Endothelial cell of umbilical vein (primary cell): Measurements from ENCODE around the gene ASXL2. TPM values are rescaled to one million over a fixed set of nuclear protein-coding genes. Genes with fewer than 3 reads are reported as not detected.

ENCODE experiments used
- BruUV-seq: library from RNA; stranded (reverse); fragments of 400-500 nt; replicated peaks from 2 replicates; lab custom pipeline; 2021; lab: Mats Ljungman, UMichigan
- CTCF ChIA-PET: fragments of 300-600, 350-600 bp; sonication (Branson Sonifier 250); formaldehyde crosslinking; loops from one replicate; lab custom pipeline; 2021; ENCODE audit warnings: antibody characterized with exemption, inconsistent platforms; lab: Charles Lee
- POLR2A ChIA-PET: fragments of 300-600, 350-600 bp; sonication (Branson Sonifier 250); formaldehyde crosslinking; loops from one replicate; lab custom pipeline; 2021; ENCODE audit warnings: antibody characterized with exemption, inconsistent platforms; lab: Charles Lee
- DNase-seq: peaks from one replicate; pipeline ENCODE4 v3.0.0-alpha.2; 2011; ENCODE audit warnings: low read depth, low spot score
- FAIRE-seq: peaks from 2 replicates; lab custom pipeline; 2011; peaks lifted over from hg19 to GRCh38; lab: Jason Lieb, UNC
- H2AFZ ChIP-seq: 2 replicates; pipeline ENCODE4 v1.6.0; 2012; ENCODE audit warnings: low read depth, low read length, control low read depth, inconsistent platforms
- H3K27ac ChIP-seq: 2 replicates; pipeline ENCODE4 v1.5.1; 2011; ENCODE audit warnings: low read depth, mild to moderate bottlenecking, control low read depth, low read length, moderate library complexity; ENCODE audit not compliant: insufficient read depth
- H3K27me3 ChIP-seq, 2 experiments: 2 replicates each; pipeline versions ENCODE4 v1.6.0 to v1.6.1; 2011; ENCODE audit warnings: low read length in 2 of 2, mixed read lengths in 1 of 2; ENCODE audit not compliant: control insufficient read depth in 2 of 2, insufficient read depth in 2 of 2
- H3K36me3 ChIP-seq, 2 experiments: 2 replicates in 1 of 2; 3 replicates in 1 of 2; pipeline ENCODE4 v1.5.1; 2011; ENCODE audit warnings: low read length in 2 of 2, mild to moderate bottlenecking in 1 of 2, moderate library complexity in 1 of 2; ENCODE audit not compliant: control insufficient read depth in 2 of 2, insufficient read depth in 2 of 2; ENCODE audit errors: extremely low read depth in 1 of 2
- H3K4me1 ChIP-seq: 3 replicates; pipeline ENCODE4 v1.5.1; 2011; ENCODE audit warnings: mild to moderate bottlenecking, low read length; ENCODE audit not compliant: control insufficient read depth, insufficient read depth; ENCODE audit errors: extremely low read depth
- H3K4me2 ChIP-seq: 2 replicates; pipeline ENCODE4 v1.6.1; 2011; ENCODE audit warnings: low read length, control low read depth, mixed read lengths; ENCODE audit not compliant: insufficient read depth
- H3K4me3 ChIP-seq, 3 experiments: fragments of 200-600 bp in 1 of 3; sonication (generic), shearing (Covaris generic) in 1 of 3; replicated peaks in 1 of 3; 2 replicates each; pipeline ENCODE4 v1.5.1; 2011 to 2016; ENCODE audit warnings: control low read depth in 3 of 3, low read length in 3 of 3, mild to moderate bottlenecking in 2 of 3, inconsistent platforms in 1 of 3, low read depth in 1 of 3, moderate library complexity in 1 of 3; ENCODE audit not compliant: insufficient read depth in 1 of 3
- H3K79me2 ChIP-seq: 2 replicates; pipeline ENCODE4 v1.6.0; 2012; ENCODE audit warnings: low read length, inconsistent platforms; ENCODE audit not compliant: control insufficient read depth, insufficient read depth
- H3K9ac ChIP-seq: replicated peaks from 2 replicates; pipeline ENCODE3; 2011; ENCODE audit warnings: low read length, control low read depth; ENCODE audit not compliant: insufficient read depth; ENCODE audit errors: extremely low read depth
- H3K9me1 ChIP-seq: replicated peaks from 3 replicates; pipeline ENCODE4 v1.6.0; 2011; ENCODE audit warnings: mild to moderate bottlenecking, low read length; ENCODE audit not compliant: control insufficient read depth, insufficient read depth; ENCODE audit errors: extremely low read depth
- H3K9me3 ChIP-seq: replicated peaks from 2 replicates; pipeline ENCODE4 v1.5.1; 2012; ENCODE audit warnings: low read length, inconsistent platforms; ENCODE audit not compliant: control insufficient read depth, insufficient read depth
- H4K20me1 ChIP-seq: replicated peaks from 2 replicates; pipeline ENCODE3; 2011; ENCODE audit warnings: mild to moderate bottlenecking, low read length; ENCODE audit not compliant: control insufficient read depth, insufficient read depth; ENCODE audit errors: extremely low read depth
- CTCF ChIP-seq, 2 donors: IDR thresholded peaks; 1 replicate in 1 of 2; 2 replicates in 1 of 2; pipeline ENCODE4 v1.5.1; 2011; ENCODE audit warnings: low read length in 2 of 2, mild to moderate bottlenecking in 2 of 2, moderate library complexity in 2 of 2, control low read depth in 1 of 2, inconsistent platforms in 1 of 2, low read depth in 1 of 2; ENCODE audit not compliant: insufficient read depth in 1 of 2; ENCODE audit errors: extremely low read depth in 1 of 2
- EZH2 ChIP-seq: IDR thresholded peaks from 2 replicates; pipeline ENCODE4 v1.6.1; 2012; ENCODE audit warnings: borderline replicate concordance, low read depth, mild to moderate bottlenecking, moderate library complexity, low read length, inconsistent platforms; ENCODE audit not compliant: severe bottlenecking
- FOS ChIP-seq: IDR thresholded peaks from 2 replicates; pipeline ENCODE4 v1.6.1; 2011; ENCODE audit warnings: mild to moderate bottlenecking, low read length, moderate library complexity, borderline replicate concordance; ENCODE audit not compliant: insufficient read depth
- GATA2 ChIP-seq: IDR thresholded peaks from 2 replicates; pipeline ENCODE4 v1.7.0; 2011; ENCODE audit warnings: low read depth, mild to moderate bottlenecking, moderate library complexity, mixed read lengths, low read length; ENCODE audit not compliant: insufficient read length, insufficient read depth
- JUN ChIP-seq: IDR thresholded peaks from 2 replicates; pipeline ENCODE4 v1.6.1; 2011; ENCODE audit warnings: borderline replicate concordance, low read depth; ENCODE audit not compliant: insufficient read length, insufficient read depth
- MYC ChIP-seq: IDR thresholded peaks from one replicate; pipeline ENCODE4 v1.6.1; 2011; ENCODE audit warnings: mild to moderate bottlenecking, low read depth, low read length
- POLR2A ChIP-seq: IDR thresholded peaks from 2 replicates; pipeline ENCODE4 v1.6.1; 2012; ENCODE audit warnings: low read depth, mild to moderate bottlenecking, control low read depth, low read length
- POLR2AphosphoS5 ChIP-seq: IDR thresholded peaks from 2 replicates; pipeline ENCODE4 v1.6.1; 2012; ENCODE audit warnings: low read depth, mild to moderate bottlenecking, control low read depth, low read length, moderate library complexity; ENCODE audit not compliant: insufficient read depth
- dilution Hi-C: fragments of 300-500 bp; cut with MboI; formaldehyde crosslinking; loops from one replicate; pipeline ENCODE4 v1.15.0; 2019; ENCODE audit warnings: low sequenced_read_pairs; ENCODE audit not compliant: extremely low pct_ligation_motif_present
- intact Hi-C: fragments of 100-400 bp; cut with micrococcal nuclease; formaldehyde crosslinking; loops from one replicate; pipeline ENCODE4 v1.10.0; 2022
- polyA plus RNA-seq, 4 experiments: library from polyadenylated mRNA; depleted of rRNA in 3 of 4; stranded (reverse) in 3 of 4; unstranded in 1 of 4; fragments of >200 nt; gene quantifications; 2 replicates each; pipeline versions ENCODE4 v1.2.1 to v1.2.3, GENCODE V29; 2011 to 2012; ENCODE audit warnings: missing spikeins in 1 of 4
- total RNA-seq: library from RNA; stranded (reverse); gene quantifications from 2 replicates; pipeline ENCODE4 v1.2.3, GENCODE V29; 2021
- TF ChIP-seq, protein P1 (sequence below): IDR thresholded peaks from 2 replicates; pipeline ENCODE4 v1.6.1; 2011; ENCODE audit not compliant: insufficient read depth, insufficient read length

ASXL2 gene
- total and polyA plus RNA-seq, 2 donors (not counting 3 experiments of a cell fraction or from before 2014, with no cell fraction given), result 6.1 to 33.8 TPM

DNA sequence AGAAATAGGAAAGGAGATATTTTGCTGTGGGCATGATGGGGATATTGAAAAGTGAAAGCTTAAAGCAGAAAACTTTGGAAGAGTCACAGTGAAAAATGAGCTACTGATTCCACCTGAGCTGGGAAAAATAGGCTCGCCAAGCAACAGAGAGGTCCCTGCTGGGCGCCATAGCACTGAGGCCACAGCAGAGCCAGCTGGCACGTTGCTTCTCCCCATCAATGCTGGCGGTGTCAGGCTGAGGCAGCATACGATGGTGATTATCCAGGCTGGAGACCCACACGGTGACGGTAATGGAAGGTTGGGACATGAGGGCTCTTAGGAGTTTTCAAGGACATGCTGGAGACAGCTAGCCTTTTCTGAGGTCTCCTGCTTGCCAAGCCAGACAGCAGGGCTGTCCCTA is 179.1 kb downstream of the ASXL2 start:
- intact Hi-C loops (loop anchor here (2.0 kb wide), 1 partner anchor 24 kb away; no protein-coding TSS in a partner anchor), dilution Hi-C loops (no loop called here)
- Histone ChIP-seq H4K20me1 (no peaks in the 10 kb centered on the region), H3K27me3 (peaks cover 0 to 4% of the 10 kb centered on the region in 2 experiments), H3K9me1 (no peaks in the 10 kb centered on the region), H3K9me3 (no peaks in the 10 kb centered on the region), H3K27ac (peak overlapping the region; percentile 19), H2AFZ (no peak overlapping the region), H3K4me1 (peaks cover 14% of the 10 kb centered on the region), H3K79me2 (no peaks in the 10 kb centered on the region), H3K9ac (no peak overlapping the region), H3K4me3 (no peak overlapping the region), H3K36me3 (no peaks in the 10 kb centered on the region), H3K4me2 (peak overlapping the region; percentile 20)
- DNase-seq (no peak), FAIRE-seq (no peak)
- CTCF ChIA-PET, result interaction anchor here (0.6 to 6.8 kb wide), 21 partner anchors 10 to 337 kb away, joined by 3 to 232 read pairs (median 6); partner anchors contain the start of gene DTNB
- POLR2A ChIA-PET, result no interaction called here
- BruUV-seq, result no TSS peak
- TF ChIP-seq FOS (no peak), JUN (no peak), POLR2AphosphoS5 (no peak), GATA2 (no peak)
- TF ChIP-seq, protein P1, sequence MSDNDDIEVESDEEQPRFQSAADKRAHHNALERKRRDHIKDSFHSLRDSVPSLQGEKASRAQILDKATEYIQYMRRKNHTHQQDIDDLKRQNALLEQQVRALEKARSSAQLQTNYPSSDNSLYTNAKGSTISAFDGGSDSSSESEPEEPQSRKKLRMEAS, result no peak

DNA sequence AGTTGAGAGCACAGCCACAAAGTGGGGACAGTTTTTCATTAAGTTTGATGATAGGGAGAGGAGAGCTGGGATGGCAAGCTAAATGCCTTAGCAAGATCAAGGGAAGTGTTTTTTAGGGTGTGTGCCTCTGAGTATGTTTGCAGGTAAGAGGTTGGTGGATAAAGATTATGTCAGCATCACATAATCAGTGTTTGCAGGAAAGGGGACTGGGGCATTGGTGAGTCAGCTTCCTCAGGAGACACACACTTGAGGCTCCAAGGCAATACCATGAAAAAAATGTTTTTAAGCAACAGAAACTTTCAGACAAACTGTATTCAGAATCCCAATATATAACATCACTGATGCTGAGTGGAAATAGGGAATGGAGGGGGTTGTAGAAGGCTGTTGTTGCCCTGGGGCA is 179.5 kb downstream of the ASXL2 start:
- intact Hi-C loops, result loop anchor here (2.0 kb wide), 1 partner anchor 24 kb away; no protein-coding TSS in a partner anchor
- Histone ChIP-seq H2AFZ (no peak overlapping the region), H3K27me3 (peaks cover 0 to 4% of the 10 kb centered on the region in 2 experiments), H3K4me3 (no peak overlapping the region), H3K9me1 (no peaks in the 10 kb centered on the region), H3K9me3 (no peaks in the 10 kb centered on the region), H3K9ac (no peak overlapping the region), H3K79me2 (no peaks in the 10 kb centered on the region), H3K4me2 (peak overlapping the region; percentile 20), H3K27ac (peak overlapping the region; percentile 19), H3K4me1 (peaks cover 14% of the 10 kb centered on the region), H3K36me3 (no peaks in the 10 kb centered on the region), H4K20me1 (no peaks in the 10 kb centered on the region)
- CTCF ChIA-PET, result interaction anchor here (0.6 to 6.8 kb wide), 13 partner anchors 9 to 337 kb away, joined by 3 to 232 read pairs (median 16); partner anchors contain the start of gene DTNB
- no TSS peak for BruUV-seq
- dilution Hi-C loops, result no loop called here
- DNase-seq, result peak; percentile 62
- POLR2A ChIA-PET, result no interaction called here
- peak; percentile 91 for FAIRE-seq
- no peak for TF ChIP-seq CTCF (IDR thresholded peaks at IDR 0.05; ENCODE audit: extremely low read depth in 1 of 2, insufficient read depth in 1 of 2, low read depth in 1 of 2, low read length in 2 of 2)
- no peak for TF ChIP-seq GATA2
- TF ChIP-seq EZH2, result no peak
- TF ChIP-seq MYC, result no peak
- TF ChIP-seq POLR2A, result no peak
- peak; percentile 68 for TF ChIP-seq FOS
- TF ChIP-seq JUN, result peak; percentile 48
- TF ChIP-seq POLR2AphosphoS5, result no peak
- TF ChIP-seq, protein P1, result no peak
